ENCODE results near the gene NMRK1.

DNA sequence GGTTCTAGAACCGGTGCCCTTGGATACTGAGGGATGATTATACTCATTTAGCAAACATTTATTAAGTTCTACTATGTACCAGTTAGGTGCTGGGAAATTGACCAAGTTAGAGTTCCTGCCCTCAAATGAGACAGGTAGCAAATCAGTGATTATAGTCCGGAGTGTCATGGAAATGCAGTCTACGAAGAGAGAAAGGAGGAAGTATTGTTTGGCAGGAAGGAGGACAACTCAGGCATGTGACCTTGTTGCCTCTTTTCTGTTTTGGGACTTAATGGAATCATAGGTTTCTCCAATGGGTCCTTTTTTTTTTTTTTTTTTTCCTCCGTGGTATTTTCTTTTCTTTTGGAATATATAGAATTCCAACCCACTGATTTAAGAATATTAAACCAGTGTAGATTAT is 28.4 kb upstream of the NMRK1 start:
- TF ChIP-seq, protein P1, sequence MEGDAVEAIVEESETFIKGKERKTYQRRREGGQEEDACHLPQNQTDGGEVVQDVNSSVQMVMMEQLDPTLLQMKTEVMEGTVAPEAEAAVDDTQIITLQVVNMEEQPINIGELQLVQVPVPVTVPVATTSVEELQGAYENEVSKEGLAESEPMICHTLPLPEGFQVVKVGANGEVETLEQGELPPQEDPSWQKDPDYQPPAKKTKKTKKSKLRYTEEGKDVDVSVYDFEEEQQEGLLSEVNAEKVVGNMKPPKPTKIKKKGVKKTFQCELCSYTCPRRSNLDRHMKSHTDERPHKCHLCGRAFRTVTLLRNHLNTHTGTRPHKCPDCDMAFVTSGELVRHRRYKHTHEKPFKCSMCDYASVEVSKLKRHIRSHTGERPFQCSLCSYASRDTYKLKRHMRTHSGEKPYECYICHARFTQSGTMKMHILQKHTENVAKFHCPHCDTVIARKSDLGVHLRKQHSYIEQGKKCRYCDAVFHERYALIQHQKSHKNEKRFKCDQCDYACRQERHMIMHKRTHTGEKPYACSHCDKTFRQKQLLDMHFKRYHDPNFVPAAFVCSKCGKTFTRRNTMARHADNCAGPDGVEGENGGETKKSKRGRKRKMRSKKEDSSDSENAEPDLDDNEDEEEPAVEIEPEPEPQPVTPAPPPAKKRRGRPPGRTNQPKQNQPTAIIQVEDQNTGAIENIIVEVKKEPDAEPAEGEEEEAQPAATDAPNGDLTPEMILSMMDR (conservative IDR thresholded peaks at IDR 0.05; ENCODE audit: low read length): no peak
- TF ChIP-seq EZH2phosphoT487 (IDR thresholded peaks at IDR 0.05; ENCODE audit: borderline replicate concordance, low read depth, low read length): no peak
